A549 (cell line): ENCODE measurements around the gene OGFRL1.

Experiments used
- CEBPB ChIP-seq, 2 experiments: fragments of >200 bp in 1 of 2; sonication (Bioruptor Twin) in 1 of 2; formaldehyde crosslinking in 1 of 2; IDR thresholded peaks; 2 replicates each; pipeline ENCODE4 v1.6.1; 2012 to 2016
- KDM5A ChIP-seq: fragments of 200-600 bp; sonication (generic); IDR thresholded peaks from 2 replicates; pipeline ENCODE4 v1.6.1; 2016; ENCODE audit warnings: antibody characterized with exemption, mild to moderate bottlenecking
- NR3C1 ChIP-seq: fragments of >200 bp; sonication (Bioruptor Twin); formaldehyde crosslinking; IDR thresholded peaks from 3 replicates; pipeline ENCODE4 v1.6.1; 2017
- POLR2A ChIP-seq: IDR thresholded peaks from 2 replicates; pipeline ENCODE4 v1.6.1; 2012; ENCODE audit warnings: mild to moderate bottlenecking, low read length
- POLR2AphosphoS2 ChIP-seq: conservative IDR thresholded peaks from 2 replicates; pipeline ENCODE4 v1.6.1; 2012; ENCODE audit warnings: low read length, improper control_type of control experiment, inconsistent platforms
- SMC3 ChIP-seq: fragments of >200 bp; sonication (Bioruptor Twin); formaldehyde crosslinking; IDR thresholded peaks from 3 replicates; pipeline ENCODE4 v1.6.1; 2018; ENCODE audit warnings: inconsistent platforms
- ZFP36 ChIP-seq: fragments of 450-650 bp; IDR thresholded peaks from 2 replicates; pipeline ENCODE4 v1.6.1; 2014; ENCODE audit warnings: borderline replicate concordance; ENCODE audit not compliant: partially characterized antibody
- TF ChIP-seq, protein P1 (sequence below): fragments of >200 bp; sonication (Bioruptor Twin); formaldehyde crosslinking; IDR thresholded peaks from 3 replicates; pipeline ENCODE4 v1.5.1; 2016

DNA sequence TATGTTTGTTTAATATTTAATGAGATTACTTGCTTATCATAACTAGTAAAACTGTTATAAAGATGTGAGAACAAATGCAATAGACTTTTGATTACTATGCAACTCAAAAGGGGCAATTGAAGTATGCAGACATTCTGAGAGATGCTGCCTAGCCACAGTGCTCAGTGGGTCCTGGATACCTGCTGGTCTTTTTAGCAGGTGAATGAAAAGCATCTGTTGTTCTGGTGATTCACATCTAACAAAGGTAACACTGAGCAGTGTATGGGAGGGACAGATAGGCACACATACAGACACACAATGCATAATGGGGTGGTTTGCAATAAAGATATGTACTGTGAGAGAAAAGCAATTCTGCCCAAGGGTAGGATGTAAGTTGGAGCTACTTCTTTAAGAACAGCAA lies 46.9 kb downstream of the OGFRL1 start:
- TF ChIP-seq ZFP36, result no peak
- TF ChIP-seq SMC3, result no peak
- TF ChIP-seq POLR2A, result no peak
- TF ChIP-seq NR3C1, result no peak
- no peak for TF ChIP-seq CEBPB (IDR thresholded peaks at IDR 0.05)
- no peak for TF ChIP-seq KDM5A
- no peak for TF ChIP-seq POLR2AphosphoS2
- TF ChIP-seq, protein P1, sequence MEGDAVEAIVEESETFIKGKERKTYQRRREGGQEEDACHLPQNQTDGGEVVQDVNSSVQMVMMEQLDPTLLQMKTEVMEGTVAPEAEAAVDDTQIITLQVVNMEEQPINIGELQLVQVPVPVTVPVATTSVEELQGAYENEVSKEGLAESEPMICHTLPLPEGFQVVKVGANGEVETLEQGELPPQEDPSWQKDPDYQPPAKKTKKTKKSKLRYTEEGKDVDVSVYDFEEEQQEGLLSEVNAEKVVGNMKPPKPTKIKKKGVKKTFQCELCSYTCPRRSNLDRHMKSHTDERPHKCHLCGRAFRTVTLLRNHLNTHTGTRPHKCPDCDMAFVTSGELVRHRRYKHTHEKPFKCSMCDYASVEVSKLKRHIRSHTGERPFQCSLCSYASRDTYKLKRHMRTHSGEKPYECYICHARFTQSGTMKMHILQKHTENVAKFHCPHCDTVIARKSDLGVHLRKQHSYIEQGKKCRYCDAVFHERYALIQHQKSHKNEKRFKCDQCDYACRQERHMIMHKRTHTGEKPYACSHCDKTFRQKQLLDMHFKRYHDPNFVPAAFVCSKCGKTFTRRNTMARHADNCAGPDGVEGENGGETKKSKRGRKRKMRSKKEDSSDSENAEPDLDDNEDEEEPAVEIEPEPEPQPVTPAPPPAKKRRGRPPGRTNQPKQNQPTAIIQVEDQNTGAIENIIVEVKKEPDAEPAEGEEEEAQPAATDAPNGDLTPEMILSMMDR, result no peak
